Activated naive CD8-positive, alpha-beta T cell treated with anti-CD3 and anti-CD28 coated beads, Interleukin-2, amount 50 U/mL, for 16 hours (primary cell): ENCODE measurements around the gene RBM44.
A peak's percentile ranks its signal among the peaks of the same experiment; 100 is the strongest.
"Not testable (repeated sequence)": the region's sequence is repeated elsewhere in the genome, so short reads cannot be mapped to it uniquely, and the experiment has no call there.

Source experiments
- DNase-seq: peaks from one replicate; pipeline ENCODE4 v3.0.0-alpha.2; 2020; ENCODE audit warnings: low read depth, low spot score

Gene RBM44

DNA sequence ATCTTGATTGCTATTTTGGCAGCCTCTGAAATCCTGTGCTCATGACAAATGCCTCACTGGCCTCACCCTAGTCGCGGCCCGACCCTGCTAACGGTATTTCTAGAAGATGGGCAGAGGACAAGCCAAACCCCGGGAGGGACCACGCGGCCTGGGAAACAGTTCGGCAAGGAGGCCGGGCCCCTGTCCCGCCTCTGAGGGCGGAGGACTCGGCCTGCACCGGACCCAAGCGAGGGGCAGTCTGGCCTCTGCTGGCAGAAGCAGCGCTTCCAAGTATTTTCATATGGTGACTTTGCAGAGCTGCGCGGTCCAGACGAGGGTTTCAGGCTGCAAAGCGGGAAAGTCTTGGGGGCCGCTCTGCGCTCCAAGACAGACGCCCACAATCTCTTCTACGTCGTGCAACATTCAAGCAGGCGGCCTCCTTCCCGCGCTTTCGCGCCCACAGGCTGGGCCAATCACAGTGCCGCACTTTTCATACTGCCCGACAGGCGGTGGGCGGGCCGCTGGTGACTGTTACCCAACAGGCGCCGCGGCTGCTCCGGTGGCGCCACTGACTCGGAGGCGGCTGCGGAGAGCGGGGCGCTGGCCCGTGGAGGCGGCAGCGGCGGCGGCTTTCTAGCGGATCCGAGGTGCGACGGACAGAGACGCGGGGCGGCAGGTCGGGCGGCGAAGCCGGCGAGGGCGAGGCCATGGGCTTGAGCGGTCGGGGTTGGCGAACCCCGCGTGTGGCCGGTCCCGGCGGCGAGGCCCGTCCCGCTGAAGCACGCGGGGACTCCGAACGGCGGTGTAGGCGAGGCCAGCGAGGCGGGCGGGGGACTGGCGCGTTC, at the start of gene RBM44:
TSS of gene RBM44 (plus strand) at position 544 of the 824 bp plus-strand sequence. CDS start 14,831 bp downstream, outside the sequence.
- no peak for DNase-seq

DNA sequence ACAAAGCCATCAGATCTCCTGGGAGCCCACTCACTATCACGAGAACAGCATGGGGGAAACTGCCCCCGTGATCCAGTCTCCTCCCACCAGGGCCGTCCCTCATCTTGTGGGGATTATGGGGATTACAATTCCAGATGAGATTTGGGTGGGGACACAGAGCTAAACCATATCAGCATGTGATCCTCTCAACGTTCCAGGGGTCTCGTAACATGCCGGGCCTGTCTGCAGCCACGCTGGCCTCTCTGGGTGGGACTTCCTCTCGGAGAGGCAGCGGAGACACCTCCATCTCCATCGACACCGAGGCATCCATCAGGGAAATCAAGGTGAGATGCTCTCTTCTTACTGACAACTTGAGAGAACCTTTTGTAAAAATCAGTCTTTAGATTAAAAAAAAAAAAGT, 49.6 kb upstream of the RBM44 start:
- no peak for DNase-seq

DNA sequence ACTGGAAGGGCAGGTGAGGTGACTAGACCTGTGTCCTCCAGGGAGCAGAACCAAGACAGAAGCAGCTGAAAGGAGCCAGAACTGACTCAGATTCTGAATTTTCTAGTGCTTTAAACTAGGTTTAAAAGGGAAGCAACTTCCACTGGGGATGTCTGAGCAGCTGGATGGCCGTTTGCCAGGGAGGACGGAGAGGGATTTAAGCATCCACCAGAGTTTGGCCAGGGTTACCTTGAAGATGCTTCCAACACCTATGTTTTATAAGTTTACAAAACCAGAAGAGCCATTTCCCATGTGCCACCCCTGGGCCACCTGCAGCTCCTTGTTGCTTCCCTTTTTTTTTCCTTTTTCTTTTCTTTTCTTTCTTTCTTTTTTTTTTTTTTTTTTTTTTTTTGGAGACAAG, 48.6 kb upstream of the RBM44 start:
- DNase-seq = no peak

- DNase-seq = not testable (repeated sequence)
These were observed 48.1 kb upstream of the RBM44 start for GRCh38 chr2:237750441-237750840.

DNA sequence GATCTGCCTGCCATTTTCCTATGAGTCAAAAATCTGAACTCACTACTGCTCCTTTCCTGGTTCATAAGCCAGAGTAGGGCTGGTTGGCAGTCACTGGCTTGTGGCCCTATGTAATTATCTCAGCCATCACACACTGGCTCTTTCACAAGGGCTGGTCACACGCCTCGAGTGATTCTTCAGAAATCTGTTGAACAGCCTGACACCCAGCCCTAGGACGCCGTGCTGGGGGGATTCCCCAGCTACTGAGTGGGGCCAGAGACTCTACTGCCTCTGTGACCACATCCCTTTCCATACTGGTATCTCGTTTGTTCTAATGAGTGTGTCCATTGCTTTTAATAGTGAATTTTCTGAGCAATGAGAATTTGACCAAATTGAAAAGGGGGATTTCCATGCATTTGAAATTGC, 45.8 kb upstream of the RBM44 start:
- DNase-seq = no peak

DNA sequence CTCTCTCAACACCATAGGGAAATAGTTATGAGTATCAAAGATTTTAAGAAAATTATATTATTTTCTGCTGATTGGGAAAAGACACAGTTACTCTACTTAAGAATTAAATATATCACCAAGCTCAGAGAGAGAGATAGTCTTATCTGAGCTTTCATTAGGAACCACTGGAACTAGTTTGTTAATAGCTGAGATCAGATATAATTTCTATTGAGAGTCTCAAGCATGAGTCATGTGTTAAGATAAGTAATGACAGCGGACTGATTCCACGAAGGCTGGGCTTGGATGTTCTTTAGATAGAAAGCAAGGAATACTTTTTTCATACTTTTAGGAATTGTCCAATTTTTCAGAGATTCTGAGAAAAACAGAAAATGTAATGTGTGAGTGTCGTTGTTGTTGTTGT, 44.4 kb upstream of the RBM44 start:
- DNase-seq = no peak

DNA sequence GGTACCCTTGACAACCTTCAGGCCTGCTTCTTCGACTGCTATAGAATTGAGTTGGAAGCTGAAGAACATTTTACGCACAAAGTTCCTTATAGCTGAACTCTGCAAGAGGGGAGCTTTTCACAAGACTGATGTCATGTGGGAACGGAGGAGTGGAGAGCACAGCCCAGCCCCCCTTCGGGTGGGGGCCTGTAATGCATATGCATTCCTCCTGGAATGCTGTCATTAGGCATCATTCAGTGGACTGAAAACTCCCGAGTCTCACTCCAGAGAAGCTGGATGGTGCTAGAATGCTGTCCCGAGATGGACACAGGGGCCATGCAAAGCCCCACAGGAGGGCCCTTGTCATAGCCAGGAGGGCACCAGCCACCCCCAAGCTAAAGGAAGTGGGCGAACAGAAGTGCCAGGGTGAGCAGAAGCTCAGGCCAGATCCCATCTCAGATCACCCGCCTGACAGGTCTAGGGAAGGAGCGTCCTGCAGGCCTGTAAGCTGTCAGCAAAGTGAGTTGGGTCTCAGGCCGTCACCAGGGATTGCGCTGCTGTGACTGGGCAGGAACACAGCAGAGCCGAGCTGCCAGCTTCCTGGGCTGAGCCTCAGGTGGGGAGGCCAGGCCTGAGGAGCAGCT, 43.8 kb upstream of the RBM44 start:
- DNase-seq = no peak

GRCh38 chr2:237757616-237758015, 41.0 kb upstream of the RBM44 start:
- DNase-seq = no peak

GRCh38 chr2:237758185-237758584, 40.4 kb upstream of the RBM44 start:
- no peak for DNase-seq

DNA sequence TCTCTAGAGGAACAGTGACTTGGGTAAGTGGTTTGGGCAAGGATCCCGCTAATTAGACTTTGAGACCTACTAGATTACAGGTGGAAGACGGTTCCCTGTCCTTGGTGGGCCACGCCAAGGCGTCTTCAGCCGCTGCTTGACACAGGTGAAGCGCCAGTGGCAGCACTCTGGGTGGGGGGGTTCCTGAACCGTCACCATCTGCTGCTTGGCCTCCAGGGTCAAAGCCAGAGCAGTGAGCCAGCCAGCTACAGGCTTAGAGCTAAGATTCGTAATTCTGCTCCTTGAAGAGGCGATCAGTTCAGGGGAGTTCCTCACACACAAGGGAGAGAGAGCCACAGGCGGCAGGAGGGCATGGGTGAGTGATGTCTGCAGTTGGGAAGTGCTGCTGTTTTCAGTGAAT, 39.4 kb upstream of the RBM44 start:
- no peak for DNase-seq

DNA sequence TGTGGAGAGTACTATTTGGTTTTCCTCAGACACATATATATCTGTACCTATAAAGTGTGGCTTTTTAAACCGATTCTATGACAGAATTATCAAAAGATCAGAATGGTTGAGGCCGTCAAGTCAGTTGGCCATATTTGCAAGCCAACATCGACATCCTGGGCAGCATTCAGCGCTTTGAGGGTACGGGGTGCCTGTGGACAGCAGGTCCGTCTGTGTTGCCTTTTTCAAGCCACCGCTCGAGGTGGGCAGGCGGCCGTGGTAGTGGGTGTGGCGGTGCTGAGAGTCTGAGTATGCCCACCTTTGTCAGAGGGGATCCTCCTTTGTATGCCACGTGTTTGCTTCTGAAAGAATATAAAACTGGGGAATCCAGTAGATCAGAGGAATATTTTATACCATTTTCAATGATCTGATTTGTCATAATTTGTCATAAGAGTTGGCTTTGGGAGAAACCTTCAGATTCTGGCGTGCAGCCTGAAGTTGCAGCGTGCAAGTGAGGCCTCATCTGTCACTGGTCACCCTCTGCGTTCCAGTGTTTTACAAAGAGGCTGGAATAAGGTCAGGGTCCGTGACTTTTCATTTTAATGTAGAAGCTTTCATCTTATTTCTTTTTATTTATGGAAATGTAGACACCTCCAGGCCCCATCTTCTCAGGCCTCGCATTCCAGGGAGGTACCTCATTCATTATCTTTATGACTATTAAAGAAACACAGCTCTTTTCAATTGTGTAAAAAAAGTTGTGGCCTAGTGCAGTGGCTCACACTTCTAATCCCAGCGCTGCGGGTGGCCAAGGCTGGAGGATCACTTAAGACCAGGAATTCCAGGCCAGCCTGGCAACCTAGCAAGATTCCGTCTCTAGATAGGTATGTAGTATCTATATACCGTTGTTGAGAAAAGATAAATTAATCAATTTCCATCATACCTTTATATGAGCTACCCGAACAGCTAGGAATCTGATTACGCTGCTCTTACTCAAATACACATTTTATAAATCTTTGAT, 37.8 kb upstream of the RBM44 start:
- no peak for DNase-seq

GRCh38 chr2:237762291-237763182, 36.0 kb upstream of the RBM44 start:
- not testable (repeated sequence) for DNase-seq

GRCh38 chr2:237763812-237764211, 34.8 kb upstream of the RBM44 start:
- no peak for DNase-seq

DNA sequence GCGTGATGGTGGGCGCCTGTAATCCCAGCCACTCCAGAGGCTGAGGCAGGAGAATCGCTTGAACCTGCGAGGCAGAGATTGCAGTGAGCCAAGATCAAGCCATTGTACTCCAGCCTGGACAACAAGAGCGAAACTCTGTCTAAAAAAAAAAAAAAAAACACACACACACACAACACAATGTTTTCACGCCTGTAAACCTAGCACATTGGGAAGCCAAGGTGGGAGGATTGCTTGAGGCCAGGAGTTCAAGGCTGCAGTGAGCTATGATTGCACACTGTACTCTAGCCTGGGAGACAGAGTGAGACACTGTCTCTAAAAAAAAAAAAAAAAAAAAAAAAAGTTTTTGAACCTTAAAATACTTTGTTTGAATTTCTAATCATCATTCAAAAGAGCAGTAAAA, 33.5 kb upstream of the RBM44 start:
- DNase-seq = not testable (repeated sequence)

DNA sequence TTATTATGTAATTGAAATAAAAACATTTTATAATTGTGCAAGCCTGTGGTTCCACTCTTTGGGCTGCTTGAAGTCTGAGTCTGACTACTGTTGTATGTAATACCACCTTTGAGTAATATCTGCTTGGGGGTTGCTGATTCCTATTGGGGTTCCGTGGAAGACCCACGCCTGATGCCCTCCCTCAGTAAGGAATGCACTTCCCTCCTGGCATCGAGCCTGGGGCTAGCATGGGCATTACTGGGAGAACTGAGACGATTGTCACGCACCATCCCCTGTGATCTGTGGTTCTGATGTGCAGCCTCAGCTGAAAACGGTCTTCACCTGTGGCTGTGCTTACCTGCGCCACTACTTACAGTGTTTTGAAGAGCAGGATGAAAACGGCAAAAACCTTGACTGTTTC, 32.7 kb upstream of the RBM44 start:
- no peak for DNase-seq

DNA sequence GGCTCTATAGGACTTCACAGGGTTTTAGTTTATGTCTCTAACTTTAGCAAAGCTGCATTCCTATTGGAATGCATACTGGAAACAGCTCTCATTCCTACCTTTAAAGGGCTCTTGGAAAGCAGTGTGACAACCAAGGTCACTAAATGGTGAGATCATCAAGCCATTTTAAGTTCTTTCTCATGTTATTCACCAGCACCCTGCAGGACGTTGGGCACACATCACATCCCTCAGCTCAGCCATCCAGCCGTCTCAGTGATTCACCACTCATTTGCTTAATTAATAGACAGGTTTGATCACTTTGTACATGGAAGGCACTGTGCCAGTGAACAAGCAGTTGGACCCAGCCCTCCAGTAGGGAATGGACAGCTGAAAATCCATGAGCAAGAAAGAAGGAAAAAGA, 32.2 kb upstream of the RBM44 start:
- DNase-seq = no peak

DNA sequence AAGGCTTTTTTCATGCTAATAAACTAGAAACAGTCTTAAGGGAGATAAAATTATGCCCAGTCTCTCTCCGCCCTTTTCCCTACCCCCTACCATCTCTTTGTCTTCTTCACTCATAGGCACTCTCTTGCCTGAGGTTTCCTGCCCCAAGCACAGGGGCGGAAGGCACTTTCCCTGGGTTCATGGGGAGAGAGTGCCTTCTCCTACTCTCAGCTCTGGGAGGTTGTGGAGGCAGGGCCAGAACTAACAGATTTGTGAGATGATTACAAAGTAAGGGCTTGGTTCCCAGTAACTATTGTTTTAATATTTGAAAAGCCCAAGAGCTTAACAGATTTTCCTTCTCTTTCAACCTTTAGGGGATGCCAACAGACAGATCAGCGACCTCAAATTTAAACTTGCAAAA, 26.1 kb upstream of the RBM44 start:
- no peak for DNase-seq

- DNase-seq = no peak
These were observed 24.8 kb upstream of the RBM44 start for GRCh38 chr2:237773826-237774225.

- DNase-seq = peak; percentile 11
These were observed 23.6 kb upstream of the RBM44 start for GRCh38 chr2:237774811-237775553.

GRCh38 chr2:237779521-237779920, 19.1 kb upstream of the RBM44 start:
- DNase-seq = no peak
